Hematopoietic multipotent progenitor cell treated with erythropoietin and hydrocortisone succinate and interleukin-3 and kit ligand, for 15 days (in vitro differentiated cells): ENCODE results near the gene CDPF1.

ENCODE experiments used
- DNase-seq: peaks from one replicate; pipeline ENCODE4 v3.0.0-alpha.2; 2015; ENCODE audit warnings: low spot score

The CDPF1 gene

GRCh38 chr22:46256358-46256958 lies 6.4 kb upstream of the CDPF1 start:
- DNase-seq, result no peak

GRCh38 chr22:46251816-46252380 lies 1.8 kb upstream of the CDPF1 start:
- no peak for DNase-seq

- no peak for DNase-seq
Measured at GRCh38 chr22:46251266-46251665, 1.2 kb upstream of the CDPF1 start.

GRCh38 chr22:46250783-46251125 lies 661 bp upstream of the CDPF1 start:
- DNase-seq, result no peak

GRCh38 chr22:46247443-46247975 lies 2.6 kb downstream of the CDPF1 start:
- no peak for DNase-seq

GRCh38 chr22:46246178-46246577 lies 3.9 kb downstream of the CDPF1 start:
- DNase-seq, result no peak

GRCh38 chr22:46245511-46245910 lies 4.6 kb downstream of the CDPF1 start:
- DNase-seq, result no peak

GRCh38 chr22:46244771-46245170 lies 5.3 kb downstream of the CDPF1 start:
- no peak for DNase-seq

- no peak for DNase-seq
Measured at GRCh38 chr22:46242076-46242475, 8.0 kb downstream of the CDPF1 start.

- peak; percentile 92 for DNase-seq
Measured at GRCh38 chr22:46241396-46242007, 8.6 kb downstream of the CDPF1 start.

- no peak for DNase-seq
Measured at GRCh38 chr22:46240907-46241306, 9.2 kb downstream of the CDPF1 start.

GRCh38 chr22:46240506-46240905 lies 9.6 kb downstream of the CDPF1 start:
- peak; percentile 31 for DNase-seq

GRCh38 chr22:46240073-46240472 lies 10.0 kb downstream of the CDPF1 start:
- DNase-seq, result no peak

- peak; percentile 80 for DNase-seq
Measured at GRCh38 chr22:46239261-46240048, 10.6 kb downstream of the CDPF1 start.

GRCh38 chr22:46238541-46238940 lies 11.6 kb downstream of the CDPF1 start:
- no peak for DNase-seq

GRCh38 chr22:46237453-46238124 lies 12.5 kb downstream of the CDPF1 start:
- no peak for DNase-seq

GRCh38 chr22:46234969-46235368 lies 15.1 kb downstream of the CDPF1 start:
- DNase-seq, result peak; percentile 67

GRCh38 chr22:46233231-46233630 lies 16.9 kb downstream of the CDPF1 start:
- peak; percentile 53 for DNase-seq

GRCh38 chr22:46230262-46230901 lies 19.7 kb downstream of the CDPF1 start:
- DNase-seq, result no peak

- no peak for DNase-seq
Measured at GRCh38 chr22:46229701-46230100, 20.4 kb downstream of the CDPF1 start.

- no peak for DNase-seq
Measured at GRCh38 chr22:46226577-46226976, 23.5 kb downstream of the CDPF1 start.

- no peak for DNase-seq
Measured at GRCh38 chr22:46225631-46226030, 24.5 kb downstream of the CDPF1 start.
